ENCODE data around the gene RHOV. TPM values are rescaled to one million over a fixed set of nuclear protein-coding genes. Genes with fewer than 3 reads are reported as not detected.

Gene RHOV
- total RNA-seq, 1 experiment from 2014 or later = 6.0 TPM

- Histone ChIP-seq H3K4me2 (ENCODE audit: low read length) (no peak overlapping the region), H3K27ac (ENCODE audit: low read depth, low read length) (no peak overlapping the region), H2AFZ (ENCODE audit: low read depth, low read length, poor library complexity, severe bottlenecking) (no peak overlapping the region), H3K79me2 (ENCODE audit: insufficient read depth, low read length) (no peaks in the 10 kb centered on the region), H3K27me3 (ENCODE audit: insufficient read depth, low read length) (no peaks in the 10 kb centered on the region), H3K36me3 (ENCODE audit: control insufficient read depth in 1 of 2, insufficient read depth in 2 of 2, low read length in 2 of 2) (no peaks in the 10 kb centered on the region), H3K4me1 (ENCODE audit: control insufficient read depth in 1 of 2, insufficient read depth in 2 of 2, low read length in 2 of 2) (peaks cover 2 to 16% of the 10 kb centered on the region in 2 experiments; a peak in 2 of 4 replicates), H3K4me3 (replicated peaks in 1 of 2; ENCODE audit: low read depth in 1 of 2, low read length in 2 of 2) (no peak overlapping the region), H3K9me2 (ENCODE audit: insufficient read depth) (no peaks in the 10 kb centered on the region), H3K9ac (ENCODE audit: low read length) (no peak overlapping the region), H4K20me1 (ENCODE audit: insufficient read depth) (no peaks in the 10 kb centered on the region), H3K9me3 (ENCODE audit: control insufficient read depth in 1 of 2, insufficient read depth in 1 of 2, low read depth in 1 of 2, low read length in 2 of 2) (no peaks in the 10 kb centered on the region)
- ATAC-seq (no peak), DNase-seq (ENCODE audit: low read depth, low spot score) (no peak)
- CTCF ChIA-PET = interaction anchor here (4.2 kb wide), 1 partner anchor 31 kb away, joined by 152 read pairs; no protein-coding TSS in a partner anchor
- BruUV-seq (replicated peaks) = no TSS peak
- POLR2A ChIA-PET = interaction anchor here (0.9 to 1.9 kb wide), 2 partner anchors 12 to 15 kb away, joined by 3 to 9 read pairs; partner anchors contain the start of gene RHOV
- no peak for TF ChIP-seq SIN3A (IDR thresholded peaks at IDR 0.05; ENCODE audit: low read depth)
- no peak for TF ChIP-seq ZNF274 (IDR thresholded peaks at IDR 0.05; ENCODE audit: low read depth, low read length)
- TF ChIP-seq, protein P1, sequence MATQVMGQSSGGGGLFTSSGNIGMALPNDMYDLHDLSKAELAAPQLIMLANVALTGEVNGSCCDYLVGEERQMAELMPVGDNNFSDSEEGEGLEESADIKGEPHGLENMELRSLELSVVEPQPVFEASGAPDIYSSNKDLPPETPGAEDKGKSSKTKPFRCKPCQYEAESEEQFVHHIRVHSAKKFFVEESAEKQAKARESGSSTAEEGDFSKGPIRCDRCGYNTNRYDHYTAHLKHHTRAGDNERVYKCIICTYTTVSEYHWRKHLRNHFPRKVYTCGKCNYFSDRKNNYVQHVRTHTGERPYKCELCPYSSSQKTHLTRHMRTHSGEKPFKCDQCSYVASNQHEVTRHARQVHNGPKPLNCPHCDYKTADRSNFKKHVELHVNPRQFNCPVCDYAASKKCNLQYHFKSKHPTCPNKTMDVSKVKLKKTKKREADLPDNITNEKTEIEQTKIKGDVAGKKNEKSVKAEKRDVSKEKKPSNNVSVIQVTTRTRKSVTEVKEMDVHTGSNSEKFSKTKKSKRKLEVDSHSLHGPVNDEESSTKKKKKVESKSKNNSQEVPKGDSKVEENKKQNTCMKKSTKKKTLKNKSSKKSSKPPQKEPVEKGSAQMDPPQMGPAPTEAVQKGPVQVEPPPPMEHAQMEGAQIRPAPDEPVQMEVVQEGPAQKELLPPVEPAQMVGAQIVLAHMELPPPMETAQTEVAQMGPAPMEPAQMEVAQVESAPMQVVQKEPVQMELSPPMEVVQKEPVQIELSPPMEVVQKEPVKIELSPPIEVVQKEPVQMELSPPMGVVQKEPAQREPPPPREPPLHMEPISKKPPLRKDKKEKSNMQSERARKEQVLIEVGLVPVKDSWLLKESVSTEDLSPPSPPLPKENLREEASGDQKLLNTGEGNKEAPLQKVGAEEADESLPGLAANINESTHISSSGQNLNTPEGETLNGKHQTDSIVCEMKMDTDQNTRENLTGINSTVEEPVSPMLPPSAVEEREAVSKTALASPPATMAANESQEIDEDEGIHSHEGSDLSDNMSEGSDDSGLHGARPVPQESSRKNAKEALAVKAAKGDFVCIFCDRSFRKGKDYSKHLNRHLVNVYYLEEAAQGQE (IDR thresholded peaks at IDR 0.05; ENCODE audit: low read depth) = no peak
- TF ChIP-seq, protein P2, sequence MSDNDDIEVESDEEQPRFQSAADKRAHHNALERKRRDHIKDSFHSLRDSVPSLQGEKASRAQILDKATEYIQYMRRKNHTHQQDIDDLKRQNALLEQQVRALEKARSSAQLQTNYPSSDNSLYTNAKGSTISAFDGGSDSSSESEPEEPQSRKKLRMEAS (IDR thresholded peaks at IDR 0.05) = no peak
- no peak for TF ChIP-seq JUND (IDR thresholded peaks at IDR 0.05)
- no peak for TF ChIP-seq ELF1 (IDR thresholded peaks at IDR 0.05; ENCODE audit: borderline replicate concordance, low read depth)
- no peak for TF ChIP-seq POLR2A (IDR thresholded peaks at IDR 0.05; ENCODE audit: borderline replicate concordance, extremely low read depth, insufficient read depth, insufficient read length)
- intact Hi-C loops (cut with micrococcal nuclease) = no loop called here
- RAD21 ChIA-PET (ENCODE audit: low non-redundant PET in 1 of 2, low total read pairs in 2 of 2, uncharacterized antibody in 2 of 2, unreplicated experiment in 2 of 2) = no interaction called here
These were observed 15.1 kb upstream of the RHOV start for GRCh38 chr15:40889112-40889511.
